Heart left ventricle (tissue), 13 donors: ENCODE measurements around the gene KRT20.

Experiments used
- CTCF ChIP-seq, 12 donors: fragments of 200-600 bp; sonication (generic) in 4 of 12; IDR thresholded peaks; one replicate each; pipeline versions ENCODE4 v1.5.0 to v1.8.0; 2018 to 2022; ENCODE audit warnings: antibody characterized with exemption in 12 of 12, mild to moderate bottlenecking in 5 of 12
- POLR2A ChIP-seq, 2 donors: fragments of 450-650 bp; IDR thresholded peaks; one replicate each; pipeline ENCODE4 v1.6.1; 2017; ENCODE audit warnings: antibody characterized with exemption in 2 of 2, mild to moderate bottlenecking in 2 of 2, moderate library complexity in 2 of 2
- donor health status: ischemic (EF 13 %, LVEDD 7.1; RV severe dilation, severe dysfunction).
- donor health status: DM: no; HTN: yes; CAD: no.
- donor health status: DM: no; HTN: no; CAD: no.
- donor health status: ischemic (EF 25% LVEDD 6.9; RV normal size, moderate dysfunction).
- donor health status: ischemic (EF 25% LVEDD 5.7; RV mildly dilated, moderate dysfunction).
- donor health status: ischemic (EF 35%, LVEDD 5.7; RV mildly dilated, moderate dysfunction).
- donor health status: nonischemic (EF 11% LVEDD 7.7; RV severe dilation, severe dysfunction).
- donor health status: DM: yes; HTN: yes; CAD: no.
- donor health status: PGD.
- donor health status: ischemic (EF 29% LVEDD 5.4; RV normal size, mild dysfunction).
- donor health status: nonischemic (EF 23%, LVEDD 6.1; RV moderate dilation, normal function).

GRCh38 chr17:40828454-40829044 is 56.5 kb downstream of the KRT20 start:
- TF ChIP-seq CTCF (IDR thresholded peaks at IDR 0.05) (no peak), POLR2A (IDR thresholded peaks at IDR 0.05) (no peak)
